C4-2B (cell line): Measurements from ENCODE around the gene TMEM117.

Source experiments
- H3K27ac ChIP-seq: fragments of 450-650 bp; 2 replicates; pipeline ENCODE4 v1.5.1; 2017
- ZFX ChIP-seq: fragments of 450-650 bp; IDR thresholded peaks from 2 replicates; pipeline ENCODE4 v1.6.1; 2017
- TF ChIP-seq, protein P1 (sequence below): fragments of 450-650 bp; conservative IDR thresholded peaks from 2 replicates; pipeline ENCODE4 v1.5.1; 2017; ENCODE audit warnings: mild to moderate bottlenecking

TMEM117 gene

GRCh38 chr12:43965899-43966298, 130.0 kb downstream of the TMEM117 start:
- H3K27ac ChIP-seq = no peak overlapping the region
- no peak for TF ChIP-seq ZFX
- TF ChIP-seq, protein P1, sequence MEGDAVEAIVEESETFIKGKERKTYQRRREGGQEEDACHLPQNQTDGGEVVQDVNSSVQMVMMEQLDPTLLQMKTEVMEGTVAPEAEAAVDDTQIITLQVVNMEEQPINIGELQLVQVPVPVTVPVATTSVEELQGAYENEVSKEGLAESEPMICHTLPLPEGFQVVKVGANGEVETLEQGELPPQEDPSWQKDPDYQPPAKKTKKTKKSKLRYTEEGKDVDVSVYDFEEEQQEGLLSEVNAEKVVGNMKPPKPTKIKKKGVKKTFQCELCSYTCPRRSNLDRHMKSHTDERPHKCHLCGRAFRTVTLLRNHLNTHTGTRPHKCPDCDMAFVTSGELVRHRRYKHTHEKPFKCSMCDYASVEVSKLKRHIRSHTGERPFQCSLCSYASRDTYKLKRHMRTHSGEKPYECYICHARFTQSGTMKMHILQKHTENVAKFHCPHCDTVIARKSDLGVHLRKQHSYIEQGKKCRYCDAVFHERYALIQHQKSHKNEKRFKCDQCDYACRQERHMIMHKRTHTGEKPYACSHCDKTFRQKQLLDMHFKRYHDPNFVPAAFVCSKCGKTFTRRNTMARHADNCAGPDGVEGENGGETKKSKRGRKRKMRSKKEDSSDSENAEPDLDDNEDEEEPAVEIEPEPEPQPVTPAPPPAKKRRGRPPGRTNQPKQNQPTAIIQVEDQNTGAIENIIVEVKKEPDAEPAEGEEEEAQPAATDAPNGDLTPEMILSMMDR = no peak

- TF ChIP-seq, protein P1 = no peak
- no peak for TF ChIP-seq ZFX
- no peak overlapping the region for H3K27ac ChIP-seq
Observed at GRCh38 chr12:43968736-43969135, 132.9 kb downstream of the TMEM117 start.

DNA sequence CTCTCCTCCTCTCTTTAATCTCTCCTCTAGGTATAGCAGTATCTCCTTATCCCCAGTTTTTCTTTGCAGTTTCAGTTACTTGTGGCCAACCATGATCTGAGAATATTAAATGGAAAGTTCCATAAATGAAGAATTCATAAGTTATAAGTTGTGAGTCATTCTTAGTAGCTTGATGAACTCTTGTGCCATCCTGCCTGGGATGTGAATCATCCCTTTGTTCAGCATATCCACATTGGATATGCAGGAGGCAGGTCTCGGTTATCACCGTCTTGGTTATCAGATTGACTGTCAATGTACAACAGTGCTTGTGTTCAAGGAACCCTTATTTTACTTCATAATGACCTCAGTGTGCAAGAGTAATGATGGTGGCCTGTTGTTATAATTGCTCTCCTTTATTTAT, 134.0 kb downstream of the TMEM117 start:
- H3K27ac ChIP-seq = no peak overlapping the region
- TF ChIP-seq, protein P1 = no peak
- TF ChIP-seq ZFX = no peak

DNA sequence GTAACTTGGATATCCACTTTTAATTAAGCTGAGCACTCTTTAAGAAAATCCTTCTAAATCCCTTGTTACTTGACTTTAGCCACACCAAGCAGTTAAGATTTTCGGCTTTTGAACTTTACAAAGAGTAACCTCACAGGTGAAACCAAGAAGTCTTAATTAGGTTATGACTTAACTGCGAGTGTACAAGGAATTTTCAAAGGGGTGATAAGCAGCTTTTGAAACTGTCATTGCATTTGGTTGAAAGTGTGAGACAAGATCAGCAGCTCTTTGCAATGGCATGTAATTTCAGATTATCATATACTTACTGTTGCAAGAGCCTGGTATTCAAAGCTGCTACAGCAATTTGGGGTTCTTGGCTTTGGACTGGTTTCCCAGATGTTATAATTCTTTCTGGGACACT, 137.5 kb downstream of the TMEM117 start:
- H3K27ac ChIP-seq = no peak overlapping the region
- TF ChIP-seq, protein P1 = no peak
- TF ChIP-seq ZFX = no peak

DNA sequence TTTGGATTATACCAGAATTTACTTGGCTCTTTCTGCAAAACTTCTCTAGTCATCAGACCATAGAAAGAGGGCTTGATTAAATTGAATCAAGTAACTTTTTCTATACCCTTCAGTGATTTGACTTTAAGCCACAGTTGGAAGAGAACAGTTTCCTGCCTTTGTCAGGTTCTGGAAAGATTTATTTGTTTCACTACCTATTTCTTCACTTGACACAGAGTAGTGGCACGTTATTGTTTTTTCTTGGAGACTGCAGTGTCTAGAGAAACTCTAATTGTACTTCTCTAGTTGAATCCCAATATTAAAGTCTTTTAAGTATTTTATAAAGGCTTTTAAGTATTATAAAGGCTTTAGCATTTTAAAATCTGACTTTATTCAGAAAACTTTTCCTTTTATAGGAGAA, 138.1 kb downstream of the TMEM117 start:
- no peak for TF ChIP-seq ZFX
- H3K27ac ChIP-seq = no peak overlapping the region

DNA sequence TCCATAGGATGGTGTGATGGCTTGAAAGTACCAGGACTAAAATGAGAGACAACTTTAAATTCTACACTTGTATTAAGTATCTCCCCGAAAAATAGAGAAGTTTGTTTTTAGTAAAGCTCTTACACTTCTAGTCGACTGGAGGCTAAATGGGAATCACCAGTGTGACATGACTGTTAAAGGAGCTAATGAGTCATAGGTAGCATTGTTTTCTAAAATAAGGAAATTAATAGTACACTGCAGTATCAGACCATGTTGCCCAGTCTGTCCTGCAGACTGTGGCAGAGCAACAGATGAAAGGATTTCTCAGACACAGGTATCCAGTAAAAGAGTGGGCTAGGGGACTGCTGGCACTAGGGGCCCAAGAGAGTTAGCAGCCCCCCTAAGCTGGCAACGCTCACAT, 140.1 kb downstream of the TMEM117 start:
- TF ChIP-seq ZFX = no peak
- TF ChIP-seq, protein P1 = no peak
- H3K27ac ChIP-seq = no peak overlapping the region

DNA sequence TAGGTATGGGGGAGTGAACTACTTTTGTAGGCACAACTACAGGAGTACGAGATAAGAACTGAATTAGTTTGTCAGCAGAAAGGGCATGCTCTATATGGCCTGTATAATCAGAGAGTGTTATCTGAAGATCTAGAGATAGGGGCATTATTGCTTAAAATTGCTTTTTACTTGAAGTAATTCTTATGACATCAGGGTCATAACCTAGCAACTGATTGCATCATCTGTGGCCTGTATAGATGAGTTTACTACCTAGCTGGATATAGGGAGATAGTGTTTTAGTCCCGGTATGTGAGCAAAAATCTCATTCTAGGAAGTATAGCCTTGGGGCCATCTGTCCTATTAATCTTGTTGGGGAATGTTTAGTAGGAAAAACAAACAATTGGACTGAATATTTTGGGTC, 142.7 kb downstream of the TMEM117 start:
- no peak overlapping the region for H3K27ac ChIP-seq
- TF ChIP-seq, protein P1 = no peak
- no peak for TF ChIP-seq ZFX

- H3K27ac ChIP-seq = no peak overlapping the region
- no peak for TF ChIP-seq ZFX
- TF ChIP-seq, protein P1 = no peak
Observed at GRCh38 chr12:43979450-43979849, 143.6 kb downstream of the TMEM117 start.
